Measurements from ENCODE around the gene TEX28.

Gene TEX28

GRCh38 chrX:154313147-154313546, 18.2 kb upstream of the TEX28 start:
- no peak overlapping the region for H3K4me3 ChIP-seq (ENCODE audit: low read depth, low read length)
- H3K36me3 ChIP-seq (replicated peaks), result no peaks in the 10 kb centered on the region
- H3K27ac ChIP-seq, result no peak overlapping the region
- TF ChIP-seq, protein P1, sequence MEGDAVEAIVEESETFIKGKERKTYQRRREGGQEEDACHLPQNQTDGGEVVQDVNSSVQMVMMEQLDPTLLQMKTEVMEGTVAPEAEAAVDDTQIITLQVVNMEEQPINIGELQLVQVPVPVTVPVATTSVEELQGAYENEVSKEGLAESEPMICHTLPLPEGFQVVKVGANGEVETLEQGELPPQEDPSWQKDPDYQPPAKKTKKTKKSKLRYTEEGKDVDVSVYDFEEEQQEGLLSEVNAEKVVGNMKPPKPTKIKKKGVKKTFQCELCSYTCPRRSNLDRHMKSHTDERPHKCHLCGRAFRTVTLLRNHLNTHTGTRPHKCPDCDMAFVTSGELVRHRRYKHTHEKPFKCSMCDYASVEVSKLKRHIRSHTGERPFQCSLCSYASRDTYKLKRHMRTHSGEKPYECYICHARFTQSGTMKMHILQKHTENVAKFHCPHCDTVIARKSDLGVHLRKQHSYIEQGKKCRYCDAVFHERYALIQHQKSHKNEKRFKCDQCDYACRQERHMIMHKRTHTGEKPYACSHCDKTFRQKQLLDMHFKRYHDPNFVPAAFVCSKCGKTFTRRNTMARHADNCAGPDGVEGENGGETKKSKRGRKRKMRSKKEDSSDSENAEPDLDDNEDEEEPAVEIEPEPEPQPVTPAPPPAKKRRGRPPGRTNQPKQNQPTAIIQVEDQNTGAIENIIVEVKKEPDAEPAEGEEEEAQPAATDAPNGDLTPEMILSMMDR (IDR thresholded peaks at IDR 0.05; ENCODE audit: low read depth, low read length, missing control alignments), result no peak
- in situ Hi-C loops (cut with HindIII; ENCODE audit: low pct_ligation_motif_present, low sequenced_read_pairs), result no loop called here
- no peak for DNase-seq
- H3K27me3 ChIP-seq (replicated peaks), result no peaks in the 10 kb centered on the region

- Histone ChIP-seq H3K4me3 (ENCODE audit: low read depth, low read length) (no peak overlapping the region), H3K27ac (no peak overlapping the region), H3K36me3 (replicated peaks) (no peaks in the 10 kb centered on the region), H3K27me3 (replicated peaks) (no peaks in the 10 kb centered on the region)
- TF ChIP-seq, protein P1 (IDR thresholded peaks at IDR 0.05; ENCODE audit: low read depth, low read length, missing control alignments), result no peak
- in situ Hi-C loops (cut with HindIII; ENCODE audit: low pct_ligation_motif_present, low sequenced_read_pairs), result no loop called here
- no peak for DNase-seq
Observed at GRCh38 chrX:154312116-154312515, 17.2 kb upstream of the TEX28 start.

DNA sequence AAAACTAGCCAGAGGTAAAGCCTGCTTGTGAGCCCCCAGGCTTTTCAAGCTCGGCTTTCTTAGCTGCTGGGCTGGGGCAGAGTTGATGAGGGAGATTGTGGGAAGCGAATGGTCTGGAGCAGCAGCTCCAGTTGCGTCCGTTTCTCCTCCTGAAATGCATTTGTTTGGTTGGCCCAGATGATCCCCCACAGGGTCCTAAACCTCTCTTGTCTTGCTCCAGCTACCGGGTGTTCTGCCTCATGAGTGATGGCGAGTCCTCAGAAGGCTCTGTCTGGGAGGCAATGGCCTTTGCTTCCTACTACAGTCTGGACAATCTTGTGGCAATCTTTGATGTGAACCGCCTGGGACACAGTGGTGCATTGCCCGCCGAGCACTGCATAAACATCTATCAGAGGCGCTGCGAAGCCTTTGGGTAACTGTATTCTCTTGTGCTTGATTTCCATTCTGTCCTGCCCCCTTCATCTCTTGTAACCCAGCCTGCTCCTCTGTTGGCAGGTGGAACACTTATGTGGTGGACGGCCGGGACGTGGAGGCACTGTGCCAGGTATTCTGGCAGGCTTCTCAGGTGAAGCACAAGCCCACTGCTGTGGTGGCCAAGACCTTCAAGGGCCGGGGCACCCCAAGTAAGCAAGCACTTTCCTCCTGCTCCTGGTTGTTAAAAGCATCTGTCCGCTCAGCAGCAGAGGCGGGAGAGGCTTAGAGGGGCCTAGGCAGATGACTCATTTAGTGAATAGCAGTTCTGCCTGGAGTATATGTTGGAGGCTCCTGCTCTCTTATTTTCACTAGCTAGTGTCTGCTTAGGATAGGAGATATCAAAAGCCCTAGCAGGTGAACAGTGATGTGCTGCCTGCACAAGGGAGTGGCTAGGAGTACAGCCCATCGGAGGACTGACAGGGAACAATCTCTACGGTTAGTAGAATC, 16.0 kb upstream of the TEX28 start:
- in situ Hi-C loops (cut with HindIII; ENCODE audit: low pct_ligation_motif_present, low sequenced_read_pairs), result no loop called here
- H3K27ac ChIP-seq, result no peak overlapping the region
- H3K27me3 ChIP-seq (replicated peaks), result no peaks in the 10 kb centered on the region

GRCh38 chrX:154309041-154309775, 14.3 kb upstream of the TEX28 start:
- H3K4me3 ChIP-seq (ENCODE audit: low read depth, low read length), result no peak overlapping the region
- H3K36me3 ChIP-seq (replicated peaks), result no peaks in the 10 kb centered on the region
- DNase-seq, result no peak
- H3K27ac ChIP-seq, result no peak overlapping the region
- no peaks in the 10 kb centered on the region for H3K27me3 ChIP-seq (replicated peaks)
- TF ChIP-seq, protein P1 (IDR thresholded peaks at IDR 0.05; ENCODE audit: low read depth, low read length, missing control alignments), result no peak
- in situ Hi-C loops (cut with HindIII; ENCODE audit: low pct_ligation_motif_present, low sequenced_read_pairs), result no loop called here

More for the DNA sequence above, 16.0 kb upstream of the TEX28 start:
- DNase-seq, result no peak
- TF ChIP-seq, protein P1 (IDR thresholded peaks at IDR 0.05; ENCODE audit: low read depth, low read length, missing control alignments), result no peak
- no peak overlapping the region for H3K4me3 ChIP-seq (ENCODE audit: low read depth, low read length)
- H3K36me3 ChIP-seq (replicated peaks), result no peaks in the 10 kb centered on the region

GRCh38 chrX:154308108-154308946, 13.4 kb upstream of the TEX28 start:
- in situ Hi-C loops (cut with HindIII; ENCODE audit: low pct_ligation_motif_present, low sequenced_read_pairs), result no loop called here
- no peaks in the 10 kb centered on the region for H3K27me3 ChIP-seq (replicated peaks)
- no peak overlapping the region for H3K27ac ChIP-seq
- peak; percentile 41 for DNase-seq
- no peaks in the 10 kb centered on the region for H3K36me3 ChIP-seq (replicated peaks)
- H3K4me3 ChIP-seq (ENCODE audit: low read depth, low read length), result no peak overlapping the region
- TF ChIP-seq, protein P1 (IDR thresholded peaks at IDR 0.05; ENCODE audit: low read depth, low read length, missing control alignments), result peak; percentile 78

Measured in brain microvascular endothelial cell (primary cell).